Measurements from ENCODE around the gene PBRM1. TPM values are rescaled to one million over a fixed set of nuclear protein-coding genes. Genes with fewer than 3 reads are reported as not detected.

The PBRM1 gene
- total and polyA plus RNA-seq, 2 experiments from 2014 or later, result 57.5 to 72.5 TPM

DNA sequence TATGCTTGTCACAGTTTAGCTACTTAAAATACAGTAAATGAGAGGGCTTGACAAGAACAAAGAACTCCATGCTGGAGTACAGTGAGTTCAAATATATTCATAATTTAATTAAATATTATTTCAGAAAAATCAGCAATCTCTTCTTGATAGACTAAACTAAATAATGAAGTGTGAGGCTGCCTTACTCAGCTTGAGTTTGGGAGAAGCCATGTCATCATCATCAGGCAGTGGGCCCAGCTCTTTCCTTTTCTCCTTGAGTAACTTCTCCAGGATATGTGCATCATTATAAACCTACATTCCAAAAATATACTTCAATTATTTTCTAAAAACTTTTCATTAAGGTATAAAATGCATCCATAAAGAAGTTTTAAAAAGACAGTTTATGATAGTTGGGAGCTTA is 70.5 kb downstream of the PBRM1 start:
- Histone ChIP-seq H3F3A (replicated peaks; ENCODE audit: low read depth) (no peaks in the 10 kb centered on the region), H3K4me3 (no peak overlapping the region), H2AFZ (no peak overlapping the region), H4K20me1 (replicated peaks; ENCODE audit: insufficient read depth) (peaks cover 13% of the 10 kb centered on the region; the same call in 1 of the 2 replicates), H3K36me3 (ENCODE audit: insufficient read depth) (0 out of 2 replicates have a peak, but pooled peaks cover 5% of the 10 kb centered on the region), H3K4me1 (ENCODE audit: insufficient read depth) (no peaks in the 10 kb centered on the region), H3K27me3 (ENCODE audit: insufficient read depth) (no peaks in the 10 kb centered on the region), H3K27ac (ENCODE audit: low read depth) (no peak overlapping the region), H3K9me2 (ENCODE audit: insufficient read depth) (no peaks in the 10 kb centered on the region), H3K79me2 (replicated peaks; ENCODE audit: insufficient read depth) (no peaks in the 10 kb centered on the region), H3K4me2 (no peak overlapping the region)
- DNase-seq (ENCODE audit: low spot score) (no peak), ATAC-seq (no peak)
- TF ChIP-seq CTCF (conservative IDR thresholded peaks at IDR 0.05; ENCODE audit: low read depth in 2 of 2) (no peak), STAT1 (IDR thresholded peaks at IDR 0.05; ENCODE audit: unreplicated experiment) (no peak), ZNF114 (CRISPR knock-in tag; IDR thresholded peaks at IDR 0.05) (no peak), NANOG (IDR thresholded peaks at IDR 0.05; ENCODE audit: borderline replicate concordance) (no peak)
- Mint-ChIP-seq H3K9me3 (no peaks in the 10 kb centered on the region; the same call in 2 of the 3 replicates), H3K36me3 (ENCODE audit: low read depth) (peaks cover 47% of the 10 kb centered on the region), H3K4me3 (no peak overlapping the region), H3K27me3 (ENCODE audit: insufficient read depth, low read depth, poor library complexity) (no peaks in the 10 kb centered on the region), H3K4me1 (no peaks in the 10 kb centered on the region), H3K27ac (no peak overlapping the region)

DNA sequence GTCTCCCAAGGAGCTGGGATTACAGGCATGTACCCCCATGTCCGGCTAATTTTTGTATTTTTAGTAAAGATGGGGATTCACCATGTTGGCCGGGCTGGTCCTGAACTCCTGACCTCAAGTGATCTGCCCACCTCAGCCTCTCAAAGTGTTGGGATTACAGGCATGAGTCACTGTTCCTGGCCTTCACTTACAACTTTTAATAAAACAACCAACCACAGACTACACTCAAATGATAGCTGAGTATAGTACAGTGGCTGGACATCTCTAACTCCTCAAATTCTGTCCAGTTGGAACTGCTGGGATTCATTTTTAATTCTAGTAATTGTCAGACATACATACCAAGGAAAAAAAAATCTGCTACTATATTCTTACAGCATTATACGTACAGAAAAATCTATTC is 71.0 kb downstream of the PBRM1 start:
- no peak overlapping the region for H3K4me3 Mint-ChIP-seq
- H3K9me3 Mint-ChIP-seq, result no peaks in the 10 kb centered on the region; the same call in 2 of the 3 replicates
- H3K36me3 ChIP-seq (ENCODE audit: insufficient read depth), result 0 out of 2 replicates have a peak, but pooled peaks cover 6% of the 10 kb centered on the region
- no peaks in the 10 kb centered on the region for H3K9me2 ChIP-seq (ENCODE audit: insufficient read depth)
- no peak for ATAC-seq
- H3K36me3 Mint-ChIP-seq (ENCODE audit: low read depth), result peaks cover 48% of the 10 kb centered on the region
- H3K27ac Mint-ChIP-seq, result no peak overlapping the region
- H4K20me1 ChIP-seq (replicated peaks; ENCODE audit: insufficient read depth), result peaks cover 13% of the 10 kb centered on the region; the same call in 1 of the 2 replicates
- H3K79me2 ChIP-seq (replicated peaks; ENCODE audit: insufficient read depth), result no peaks in the 10 kb centered on the region
- no peak overlapping the region for H3K4me2 ChIP-seq
- DNase-seq (ENCODE audit: low spot score), result no peak
- no peak overlapping the region for H3K4me3 ChIP-seq
- no peaks in the 10 kb centered on the region for H3K27me3 ChIP-seq (ENCODE audit: insufficient read depth)
- TF ChIP-seq POLR2AphosphoS5 (IDR thresholded peaks at IDR 0.05; ENCODE audit: low read depth) (no peak), CTCF (conservative IDR thresholded peaks at IDR 0.05; ENCODE audit: low read depth in 2 of 2) (no peak), NANOG (IDR thresholded peaks at IDR 0.05; ENCODE audit: borderline replicate concordance) (no peak), ETS1 (IDR thresholded peaks at IDR 0.05) (no peak), ZNF462 (CRISPR knock-in tag; IDR thresholded peaks at IDR 0.05) (no peak)
- H3K4me1 ChIP-seq (ENCODE audit: insufficient read depth), result no peaks in the 10 kb centered on the region
- no peaks in the 10 kb centered on the region for H3F3A ChIP-seq (replicated peaks; ENCODE audit: low read depth)
- no peaks in the 10 kb centered on the region for H3K4me1 Mint-ChIP-seq
- H2AFZ ChIP-seq, result no peak overlapping the region
- H3K27me3 Mint-ChIP-seq (ENCODE audit: insufficient read depth, low read depth, poor library complexity), result no peaks in the 10 kb centered on the region
- H3K27ac ChIP-seq (ENCODE audit: low read depth), result no peak overlapping the region

All from GM23338 (cell line).